ENCODE measurements around the gene KAZALD1. TPM values are rescaled to one million over a fixed set of nuclear protein-coding genes. Genes with fewer than 3 reads are reported as not detected.

KAZALD1 gene
- polyA plus RNA-seq, 1 of the 3 experiments (the other 2 are of a cell fraction): 3.0 TPM

GRCh38 chr10:101110856-101111523, 49.2 kb downstream of the KAZALD1 start:
- Histone ChIP-seq H3K36me3 (replicated peaks in 1 of 2; ENCODE audit: control insufficient read depth in 1 of 2, insufficient read depth in 2 of 2, low read length in 1 of 2) (no peaks in the 10 kb centered on the region), H3K4me3 (ENCODE audit: low read depth in 2 of 2, low read length in 1 of 2) (no peak overlapping the region), H3K27ac (ENCODE audit: low read depth in 2 of 2, low read length in 1 of 2) (no peak overlapping the region), H3K9ac (no peak overlapping the region), H3K79me2 (ENCODE audit: insufficient read depth) (no peaks in the 10 kb centered on the region), H3K9me3 (no peaks in the 10 kb centered on the region), H3K27me3 (ENCODE audit: insufficient read depth) (peaks cover 34% of the 10 kb centered on the region), H2AFZ (ENCODE audit: low read depth) (no peak overlapping the region), H4K20me1 (ENCODE audit: insufficient read depth) (no peaks in the 10 kb centered on the region), H3K4me2 (no peak overlapping the region), H3F3A (replicated peaks; ENCODE audit: insufficient read depth) (no peaks in the 10 kb centered on the region), H3K4me1 (ENCODE audit: control insufficient read depth in 1 of 2, insufficient read depth in 2 of 2, low read depth in 1 of 2, low read length in 1 of 2) (peaks cover 0 to 12% of the 10 kb centered on the region in 2 experiments; a peak in 1 of 4 replicates), H3K9me2 (no peaks in the 10 kb centered on the region)
- POLR2A ChIA-PET: no interaction called here
- CTCF ChIA-PET: interaction anchor here (0.9 to 5.5 kb wide), 6 partner anchors 9 to 31 kb away, joined by 3 to 53 read pairs (median 5); no protein-coding TSS in a partner anchor
- WGBS (ENCODE audit: low lambda C conversion rate): 41% methylated on average over 6 of the region's 6 CpGs
- DNase-seq: no peak
- no peak for TF ChIP-seq CTCF (IDR thresholded peaks at IDR 0.05)
- TF ChIP-seq TAF1 (IDR thresholded peaks at IDR 0.05; ENCODE audit: borderline replicate concordance, low read depth, low read length): no peak
- no peak for TF ChIP-seq POLR2AphosphoS5 (IDR thresholded peaks at IDR 0.05; ENCODE audit: low read depth, low read length)
- no peak for TF ChIP-seq MEF2A (IDR thresholded peaks at IDR 0.05; ENCODE audit: borderline replicate concordance, low read depth)
- no peak for TF ChIP-seq EZH2phosphoT487 (IDR thresholded peaks at IDR 0.05; ENCODE audit: borderline replicate concordance, low read depth)
- no peak for TF ChIP-seq GATA2 (CRISPR knock-in tag; IDR thresholded peaks at IDR 0.05)
- TF ChIP-seq FOXM1 (IDR thresholded peaks at IDR 0.05; ENCODE audit: low read depth): no peak
- no peak for TF ChIP-seq MAX (IDR thresholded peaks at IDR 0.05; ENCODE audit: low read depth)
- no peak for TF ChIP-seq NRF1 (IDR thresholded peaks at IDR 0.05; ENCODE audit: low read depth, low read length)
- no peak for TF ChIP-seq PBX3 (IDR thresholded peaks at IDR 0.05)

- CTCF ChIA-PET: interaction anchor here (0.9 to 5.5 kb wide), 5 partner anchors 9 to 31 kb away, joined by 3 to 53 read pairs (median 11); no protein-coding TSS in a partner anchor
- H3K27me3 ChIP-seq (ENCODE audit: insufficient read depth): peaks cover 37% of the 10 kb centered on the region
- TF ChIP-seq FOXM1 (IDR thresholded peaks at IDR 0.05; ENCODE audit: low read depth): no peak
- no peak for TF ChIP-seq MAX (IDR thresholded peaks at IDR 0.05; ENCODE audit: low read depth)
- TF ChIP-seq ZBTB33 (IDR thresholded peaks at IDR 0.05; ENCODE audit: borderline replicate concordance, low read depth): no peak
- no peaks in the 10 kb centered on the region for H3K79me2 ChIP-seq (ENCODE audit: insufficient read depth)
- no peak overlapping the region for H2AFZ ChIP-seq (ENCODE audit: low read depth)
- DNase-seq: no peak
- H3K4me3 ChIP-seq (ENCODE audit: low read depth in 2 of 2, low read length in 1 of 2): no peak overlapping the region
- 73% methylated on average over 5 of the region's 8 CpGs for WGBS (ENCODE audit: low lambda C conversion rate)
- H4K20me1 ChIP-seq (ENCODE audit: insufficient read depth): no peaks in the 10 kb centered on the region
- H3K9me2 ChIP-seq: no peaks in the 10 kb centered on the region
- no peak overlapping the region for H3K4me2 ChIP-seq
- H3K9me3 ChIP-seq: no peaks in the 10 kb centered on the region
- H3K36me3 ChIP-seq (replicated peaks in 1 of 2; ENCODE audit: control insufficient read depth in 1 of 2, insufficient read depth in 2 of 2, low read length in 1 of 2): no peaks in the 10 kb centered on the region
- POLR2A ChIA-PET: no interaction called here
- no peaks in the 10 kb centered on the region for H3F3A ChIP-seq (replicated peaks; ENCODE audit: insufficient read depth)
- H3K4me1 ChIP-seq (ENCODE audit: control insufficient read depth in 1 of 2, insufficient read depth in 2 of 2, low read depth in 1 of 2, low read length in 1 of 2): peaks cover 0 to 12% of the 10 kb centered on the region in 2 experiments; a peak in 1 of 4 replicates
- no peak overlapping the region for H3K9ac ChIP-seq
- H3K27ac ChIP-seq (ENCODE audit: low read depth in 2 of 2, low read length in 1 of 2): no peak overlapping the region
Measured at GRCh38 chr10:101111547-101111946, 49.8 kb downstream of the KAZALD1 start.

All from SK-N-SH (cell line).